SU-DHL-6 (cell line): ENCODE results near the gene PCDHGA10.
"Not testable (repeated sequence)": the region's sequence is repeated elsewhere in the genome, so short reads cannot be mapped to it uniquely, and the experiment has no call there.

Experiments
- CTCF ChIP-seq: fragments of 200-600 bp; sonication (generic); IDR thresholded peaks from one replicate; pipeline ENCODE4 v1.5.1; 2017; ENCODE audit warnings: antibody characterized with exemption, mild to moderate bottlenecking, low read length, moderate library complexity; ENCODE audit not compliant: insufficient read depth, poor library complexity, severe bottlenecking
- EZH2phosphoT487 ChIP-seq: fragments of 200-600 bp; sonication (generic), shearing (Covaris generic); conservative IDR thresholded peaks from 2 replicates; pipeline ENCODE4 v1.6.1; 2018; ENCODE audit warnings: mild to moderate bottlenecking, antibody characterized with exemption, low read length, moderate library complexity, mixed read lengths

- TF ChIP-seq CTCF, EZH2phosphoT487: not testable (repeated sequence)
Observed at GRCh38 chr5:141394401-141395187, 18.2 kb upstream of the PCDHGA10 start.
